ENCODE measurements around the gene SMKR1. TPM values are rescaled to one million over a fixed set of nuclear protein-coding genes. Genes with fewer than 3 reads are reported as not detected.
A peak's percentile ranks its signal among the peaks of the same experiment; 100 is the strongest.

SMKR1 gene
- polyA plus RNA-seq, 3 donors = not detected

DNA sequence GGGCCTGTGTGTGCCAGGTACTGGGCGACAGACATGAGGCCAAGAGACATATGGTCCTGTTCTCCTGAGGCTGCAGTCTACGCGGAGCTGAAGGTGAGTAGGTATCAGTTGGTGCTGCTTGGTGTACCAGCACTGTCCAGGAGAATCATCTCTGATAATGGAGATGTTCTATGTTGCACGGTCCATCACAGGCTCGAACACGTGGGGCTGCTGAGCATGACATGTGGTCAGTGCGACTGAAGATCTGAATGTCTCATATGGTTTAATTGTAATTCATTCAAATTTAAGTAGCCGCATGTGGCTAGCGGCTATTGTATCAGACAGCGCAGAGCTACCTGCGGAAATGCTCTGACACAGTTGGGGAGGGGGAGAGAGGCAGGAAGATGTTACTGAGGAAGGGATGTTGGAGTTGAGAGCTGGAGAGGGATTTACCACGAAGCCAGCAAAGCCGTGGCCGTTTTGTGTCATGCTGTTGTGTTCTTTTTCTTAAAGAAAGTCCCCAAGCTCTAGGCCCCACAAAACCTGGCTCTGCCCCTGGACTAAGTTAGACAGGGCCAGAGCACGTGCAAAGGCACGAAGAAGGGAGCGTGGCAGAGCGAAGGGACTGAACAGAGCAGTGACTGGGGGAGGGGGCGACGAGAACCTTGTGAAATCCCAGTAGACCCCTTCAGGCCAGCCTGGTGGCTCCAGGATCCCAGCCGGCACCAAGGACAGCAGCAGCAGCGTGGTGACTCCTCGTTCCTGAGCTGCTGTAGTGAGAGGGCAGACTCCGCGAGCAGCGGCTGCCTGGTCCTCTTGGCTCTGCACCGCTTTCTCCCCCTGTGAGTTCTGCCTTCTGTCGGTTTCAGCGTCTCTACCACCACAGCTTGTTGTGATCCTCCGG is 20.0 kb downstream of the SMKR1 start:
- no peak for DNase-seq
- Histone ChIP-seq H3K9me3 (replicated peaks in 1 of 2; ENCODE audit: control insufficient read depth in 1 of 2, insufficient read depth in 1 of 2, low read length in 2 of 2) (no peaks in the 10 kb centered on the region), H3K4me1 (ENCODE audit: control insufficient read depth in 1 of 2, insufficient read depth in 2 of 2, low read length in 2 of 2) (peaks cover 10 to 20% of the 10 kb centered on the region in 2 donors), H3K79me2 (ENCODE audit: insufficient read depth, low read length) (no peaks in the 10 kb centered on the region), H3K27me3 (ENCODE audit: control insufficient read depth in 2 of 2, insufficient read depth in 2 of 2, low read length in 2 of 2) (peaks cover 0 to 5% of the 10 kb centered on the region in 2 donors), H3K27ac (ENCODE audit: low read depth in 1 of 2, low read length in 2 of 2) (no peak overlapping the region), H2AFZ (ENCODE audit: insufficient read depth, low read depth, low read length, poor library complexity, severe bottlenecking) (no peak overlapping the region), H4K20me1 (ENCODE audit: insufficient read depth, low read length) (no peaks in the 10 kb centered on the region), H3K36me3 (replicated peaks in 1 of 2; ENCODE audit: control insufficient read depth in 1 of 2, insufficient read depth in 2 of 2, low read length in 2 of 2) (no peaks in the 10 kb centered on the region), H3K4me3 (replicated peaks in 1 of 3; ENCODE audit: low read depth in 2 of 3, low read length in 3 of 3) (no peak overlapping the region), H3K9ac (ENCODE audit: insufficient read depth, low read length, poor library complexity, severe bottlenecking) (no peak overlapping the region), H3K4me2 (replicated peaks; ENCODE audit: extremely low read depth, low read length, poor library complexity, severe bottlenecking) (no peak overlapping the region)
- Mint-ChIP-seq H3K4me1 (peaks cover 21% of the 10 kb centered on the region), H3K27ac (no peak overlapping the region), H3K4me3 (peak overlapping the region in 1 of 2 donors; percentile 37), H3K36me3 (no peaks in the 10 kb centered on the region), H3K27me3 (ENCODE audit: low read depth in 3 of 3) (peaks cover 11 to 21% (median 13%) of the 10 kb centered on the region in 3 donors), H3K9me3 (peaks cover 0 to 2% (median 0%) of the 10 kb centered on the region in 7 donors)
- TF ChIP-seq, protein P1, sequence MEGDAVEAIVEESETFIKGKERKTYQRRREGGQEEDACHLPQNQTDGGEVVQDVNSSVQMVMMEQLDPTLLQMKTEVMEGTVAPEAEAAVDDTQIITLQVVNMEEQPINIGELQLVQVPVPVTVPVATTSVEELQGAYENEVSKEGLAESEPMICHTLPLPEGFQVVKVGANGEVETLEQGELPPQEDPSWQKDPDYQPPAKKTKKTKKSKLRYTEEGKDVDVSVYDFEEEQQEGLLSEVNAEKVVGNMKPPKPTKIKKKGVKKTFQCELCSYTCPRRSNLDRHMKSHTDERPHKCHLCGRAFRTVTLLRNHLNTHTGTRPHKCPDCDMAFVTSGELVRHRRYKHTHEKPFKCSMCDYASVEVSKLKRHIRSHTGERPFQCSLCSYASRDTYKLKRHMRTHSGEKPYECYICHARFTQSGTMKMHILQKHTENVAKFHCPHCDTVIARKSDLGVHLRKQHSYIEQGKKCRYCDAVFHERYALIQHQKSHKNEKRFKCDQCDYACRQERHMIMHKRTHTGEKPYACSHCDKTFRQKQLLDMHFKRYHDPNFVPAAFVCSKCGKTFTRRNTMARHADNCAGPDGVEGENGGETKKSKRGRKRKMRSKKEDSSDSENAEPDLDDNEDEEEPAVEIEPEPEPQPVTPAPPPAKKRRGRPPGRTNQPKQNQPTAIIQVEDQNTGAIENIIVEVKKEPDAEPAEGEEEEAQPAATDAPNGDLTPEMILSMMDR (IDR thresholded peaks at IDR 0.05) = no peak
- intact Hi-C loops (cut with micrococcal nuclease) = no loop called here
- WGBS (ENCODE audit: insufficient coverage) = 59% methylated on average over 30 of the region's 30 CpGs

DNA sequence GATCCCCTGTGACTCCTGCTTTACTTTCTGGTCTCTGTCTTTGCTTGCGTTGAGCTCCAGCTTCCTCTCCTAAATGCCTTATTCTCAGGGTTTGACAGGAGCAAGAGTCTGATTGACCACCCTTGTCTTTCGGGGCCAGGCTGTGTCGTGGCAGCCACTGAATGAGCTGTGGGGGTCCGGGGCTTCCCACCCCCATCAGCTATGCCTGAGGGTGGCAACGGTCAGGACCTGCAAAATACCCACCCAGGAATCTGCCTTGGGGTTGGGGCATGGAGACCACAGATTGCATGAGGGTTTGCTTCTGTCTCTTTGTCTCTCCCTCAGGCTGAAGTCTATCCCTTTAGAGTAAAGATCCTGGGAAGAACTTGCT is 20.6 kb downstream of the SMKR1 start:
- H3K79me2 ChIP-seq (ENCODE audit: insufficient read depth, low read length) = no peaks in the 10 kb centered on the region
- no peaks in the 10 kb centered on the region for H3K36me3 ChIP-seq (replicated peaks in 1 of 2; ENCODE audit: control insufficient read depth in 1 of 2, insufficient read depth in 2 of 2, low read length in 2 of 2)
- Mint-ChIP-seq H3K27ac (no peak overlapping the region), H3K9me3 (peaks cover 0 to 2% (median 0%) of the 10 kb centered on the region in 7 donors), H3K27me3 (ENCODE audit: low read depth in 3 of 3) (peaks cover 11 to 21% (median 13%) of the 10 kb centered on the region in 3 donors), H3K4me1 (peaks cover 21% of the 10 kb centered on the region), H3K4me3 (peak overlapping the region in 1 of 2 donors; percentile 37), H3K36me3 (no peaks in the 10 kb centered on the region)
- H3K4me1 ChIP-seq (ENCODE audit: control insufficient read depth in 1 of 2, insufficient read depth in 2 of 2, low read length in 2 of 2) = peaks cover 10 to 20% of the 10 kb centered on the region in 2 donors
- intact Hi-C loops (cut with micrococcal nuclease) = no loop called here
- no peak overlapping the region for H2AFZ ChIP-seq (ENCODE audit: insufficient read depth, low read depth, low read length, poor library complexity, severe bottlenecking)
- H4K20me1 ChIP-seq (ENCODE audit: insufficient read depth, low read length) = no peaks in the 10 kb centered on the region
- H3K27ac ChIP-seq (ENCODE audit: low read depth in 1 of 2, low read length in 2 of 2) = no peak overlapping the region
- WGBS (ENCODE audit: insufficient coverage) = 61% methylated on average over 2 of the region's 5 CpGs
- H3K9me3 ChIP-seq (replicated peaks in 1 of 2; ENCODE audit: control insufficient read depth in 1 of 2, insufficient read depth in 1 of 2, low read length in 2 of 2) = no peaks in the 10 kb centered on the region
- TF ChIP-seq, protein P1 (IDR thresholded peaks at IDR 0.05) = no peak
- H3K4me2 ChIP-seq (replicated peaks; ENCODE audit: extremely low read depth, low read length, poor library complexity, severe bottlenecking) = no peak overlapping the region
- peaks cover 0 to 5% of the 10 kb centered on the region in 2 donors for H3K27me3 ChIP-seq (ENCODE audit: control insufficient read depth in 2 of 2, insufficient read depth in 2 of 2, low read length in 2 of 2)
- no peak overlapping the region for H3K4me3 ChIP-seq (replicated peaks in 1 of 3; ENCODE audit: low read depth in 2 of 3, low read length in 3 of 3)
- no peak for DNase-seq
- H3K9ac ChIP-seq (ENCODE audit: insufficient read depth, low read length, poor library complexity, severe bottlenecking) = no peak overlapping the region
